Measurements from ENCODE around the gene PDZD8. TPM values are rescaled to one million over a fixed set of nuclear protein-coding genes. Genes with fewer than 3 reads are reported as not detected.

PDZD8 gene
- polyA plus RNA-seq, 1 experiment, result 13.6 TPM

GRCh38 chr10:117272195-117273076 is 102.8 kb downstream of the PDZD8 start:
- no peak overlapping the region for H3K4me3 ChIP-seq (ENCODE audit: low read depth, low read length)
- no peak for TF ChIP-seq CTCF (IDR thresholded peaks at IDR 0.05; ENCODE audit: insufficient read depth, low read depth, low read length)
- DNase-seq (ENCODE audit: low read depth), result no peak
- CTCF ChIA-PET, result interaction anchor here (1.1 kb wide), 1 partner anchor 56 kb away, joined by 3 read pairs; no protein-coding TSS in a partner anchor
- no peaks in the 10 kb centered on the region for H3K36me3 ChIP-seq (ENCODE audit: control insufficient read depth, insufficient read depth, low read length)
- no peaks in the 10 kb centered on the region for H3K27me3 ChIP-seq (ENCODE audit: control insufficient read depth, insufficient read depth, low read length)
- POLR2A ChIA-PET, result no interaction called here

DNA sequence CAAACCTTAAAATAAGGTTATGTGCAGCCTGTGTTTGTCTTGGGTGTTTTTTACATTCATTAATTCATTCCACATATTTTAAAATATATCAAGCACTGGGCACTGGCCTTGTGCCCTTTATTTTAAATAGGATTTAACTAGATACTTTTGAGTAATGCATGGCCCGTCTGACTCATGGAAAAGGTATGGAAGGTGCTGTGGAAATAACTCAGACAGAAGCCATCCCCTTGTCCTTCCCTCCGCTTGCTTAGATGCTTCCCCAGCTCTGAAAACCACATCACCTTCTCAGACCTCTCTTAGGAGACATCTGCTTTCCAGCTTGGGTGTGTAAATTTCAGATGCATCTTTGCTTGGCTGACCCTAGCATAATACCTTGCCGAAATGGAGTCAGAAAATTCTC is 103.8 kb downstream of the PDZD8 start:
- ChIA-PET POLR2A (no interaction called here), CTCF (interaction anchor here (1.1 kb wide), 1 partner anchor 55 kb away, joined by 3 read pairs; no protein-coding TSS in a partner anchor)
- Histone ChIP-seq H3K27me3 (ENCODE audit: control insufficient read depth, insufficient read depth, low read length) (no peaks in the 10 kb centered on the region), H3K36me3 (ENCODE audit: control insufficient read depth, insufficient read depth, low read length) (no peaks in the 10 kb centered on the region), H3K4me3 (ENCODE audit: low read depth, low read length) (no peak overlapping the region)
- DNase-seq (ENCODE audit: low read depth), result no peak
- no peak for TF ChIP-seq CTCF (IDR thresholded peaks at IDR 0.05; ENCODE audit: insufficient read depth, low read depth, low read length)

DNA sequence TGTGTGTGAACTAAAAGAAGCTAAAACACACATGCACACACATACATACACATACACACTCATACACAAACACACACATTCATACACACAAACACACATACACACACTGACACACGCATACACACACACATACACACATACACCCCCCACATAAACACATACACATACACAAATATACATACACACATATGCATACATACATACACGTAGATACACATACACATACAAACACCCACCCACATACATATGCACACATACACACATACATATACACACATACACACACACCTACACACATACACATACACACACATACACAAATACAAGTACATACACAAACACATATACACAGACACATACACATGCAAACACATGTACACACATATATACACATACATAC is 106.3 kb downstream of the PDZD8 start:
- POLR2A ChIA-PET, result no interaction called here
- H3K4me3 ChIP-seq (ENCODE audit: low read depth, low read length), result no peak overlapping the region
- TF ChIP-seq CTCF (IDR thresholded peaks at IDR 0.05; ENCODE audit: insufficient read depth, low read depth, low read length), result no peak
- DNase-seq (ENCODE audit: low read depth), result no peak
- H3K27me3 ChIP-seq (ENCODE audit: control insufficient read depth, insufficient read depth, low read length), result no peaks in the 10 kb centered on the region
- CTCF ChIA-PET, result no interaction called here
- H3K36me3 ChIP-seq (ENCODE audit: control insufficient read depth, insufficient read depth, low read length), result no peaks in the 10 kb centered on the region

DNA sequence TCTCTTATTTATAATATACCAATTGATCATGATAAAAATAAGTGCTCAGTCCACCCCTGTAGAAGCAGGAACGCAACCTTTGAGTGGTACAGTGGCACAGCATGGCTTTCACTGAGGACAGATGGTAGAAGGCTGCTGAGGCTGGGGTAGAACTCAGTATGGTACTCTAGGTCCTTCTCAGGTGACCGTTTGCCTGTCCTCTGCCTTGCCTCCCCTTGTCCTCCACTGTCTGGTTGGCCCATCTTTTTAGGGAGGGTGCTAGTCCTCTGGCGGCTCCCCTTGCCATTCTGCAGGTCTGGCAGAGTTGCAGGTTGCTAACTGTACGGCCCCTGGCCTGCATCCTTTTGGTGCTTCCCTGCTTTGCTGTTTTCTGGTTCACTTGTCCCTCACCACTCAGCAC is 107.0 kb downstream of the PDZD8 start:
- no peaks in the 10 kb centered on the region for H3K36me3 ChIP-seq (ENCODE audit: control insufficient read depth, insufficient read depth, low read length)
- CTCF ChIA-PET, result interaction anchor here (1.1 kb wide), 1 partner anchor 51 kb away, joined by 3 read pairs; no protein-coding TSS in a partner anchor
- TF ChIP-seq CTCF (IDR thresholded peaks at IDR 0.05; ENCODE audit: insufficient read depth, low read depth, low read length), result no peak
- POLR2A ChIA-PET, result no interaction called here
- no peak for DNase-seq (ENCODE audit: low read depth)
- H3K27me3 ChIP-seq (ENCODE audit: control insufficient read depth, insufficient read depth, low read length), result no peaks in the 10 kb centered on the region
- no peak overlapping the region for H3K4me3 ChIP-seq (ENCODE audit: low read depth, low read length)

DNA sequence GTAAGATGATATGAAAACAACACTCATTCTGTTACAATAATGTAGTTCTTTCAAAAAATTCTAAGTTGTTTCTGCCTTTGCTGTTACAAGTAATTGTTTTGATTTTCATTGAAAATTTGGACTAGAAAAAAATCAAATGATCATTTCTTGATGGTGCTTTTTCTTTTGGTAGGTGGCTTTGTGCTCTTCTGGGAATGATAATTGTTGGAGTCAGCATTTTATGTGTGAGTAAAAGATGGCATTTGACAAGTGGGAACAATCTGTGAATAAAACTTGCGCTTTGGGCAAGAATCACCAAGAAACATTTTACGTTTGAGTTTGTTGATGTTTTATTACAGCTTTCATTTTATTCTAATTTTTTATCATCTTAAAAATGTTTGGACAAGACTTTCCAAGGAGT is 108.4 kb downstream of the PDZD8 start:
- no peak for TF ChIP-seq CTCF (IDR thresholded peaks at IDR 0.05; ENCODE audit: insufficient read depth, low read depth, low read length)
- no peak for DNase-seq (ENCODE audit: low read depth)
- ChIA-PET POLR2A (no interaction called here), CTCF (interaction anchor here (1.3 kb wide), 1 partner anchor 50 kb away, joined by 5 read pairs; no protein-coding TSS in a partner anchor)
- Histone ChIP-seq H3K36me3 (ENCODE audit: control insufficient read depth, insufficient read depth, low read length) (no peaks in the 10 kb centered on the region), H3K27me3 (ENCODE audit: control insufficient read depth, insufficient read depth, low read length) (no peaks in the 10 kb centered on the region), H3K4me3 (ENCODE audit: low read depth, low read length) (no peak overlapping the region)
